GM12891 (cell line): ENCODE measurements around the gene TSPAN10.

Experiments used
- POLR2A ChIP-seq: IDR thresholded peaks from 2 replicates; pipeline ENCODE4 v1.6.1; 2011; ENCODE audit warnings: low read depth, low read length, control low read depth
- POLR2AphosphoS5 ChIP-seq: IDR thresholded peaks from 2 replicates; pipeline ENCODE4 v1.6.1; 2011; ENCODE audit warnings: low read depth, low read length, control low read depth
- TAF1 ChIP-seq: IDR thresholded peaks from 2 replicates; pipeline ENCODE4 v1.6.1; 2011; ENCODE audit warnings: low read depth, low read length, control low read depth

DNA sequence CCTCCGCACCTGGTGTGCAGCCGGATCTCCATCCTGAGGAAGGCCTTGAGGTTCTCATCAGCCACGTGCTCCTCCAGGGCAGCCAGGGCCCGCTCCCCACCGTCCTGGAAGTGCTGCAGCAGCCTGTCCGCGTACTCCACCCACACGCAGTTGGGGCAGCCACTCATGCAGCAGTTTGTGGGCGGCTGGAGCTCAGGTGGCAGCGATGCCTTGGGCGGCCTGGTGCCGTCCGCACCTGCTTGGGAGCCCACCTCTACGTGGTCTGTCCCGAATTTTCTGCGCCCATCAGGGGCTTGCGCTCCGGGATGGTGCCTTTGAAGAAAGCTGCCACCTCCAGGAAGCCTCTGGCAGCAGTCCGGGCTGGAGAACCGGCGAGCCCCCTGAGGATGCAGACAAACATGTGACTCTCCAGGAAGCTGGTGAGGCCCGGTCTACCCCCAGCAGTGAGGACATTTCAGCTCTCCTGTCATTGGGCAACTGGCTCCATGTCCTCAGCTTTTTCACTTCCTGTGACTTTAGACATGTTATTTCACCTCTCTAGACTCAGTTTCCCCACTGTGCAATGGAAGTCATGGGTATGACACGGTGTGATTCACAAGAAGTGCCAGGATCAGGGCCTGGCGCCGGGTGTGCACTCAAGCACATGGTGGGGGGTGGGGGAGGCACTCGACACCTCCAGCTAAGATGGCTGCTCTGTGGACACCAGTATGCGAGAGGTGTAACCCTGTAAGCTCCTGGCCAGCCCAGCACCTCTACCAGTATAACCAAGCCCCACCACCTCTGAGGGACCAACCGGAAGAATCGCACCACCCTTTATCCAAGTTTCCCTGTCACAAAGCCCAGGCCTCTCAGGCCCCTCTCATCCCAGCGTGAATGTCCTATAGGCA lies 28.5 kb downstream of the TSPAN10 start:
- TF ChIP-seq POLR2A (peak; percentile 66; the same call in 1 of the 2 replicates), TAF1 (peak; percentile 78), POLR2AphosphoS5 (peak; percentile 54)
